Hepatocyte (in vitro differentiated cells): Measurements from ENCODE around the gene POGK.

Experiments
- CTCF ChIP-seq: fragments of 200-600 bp; sonication (generic); IDR thresholded peaks from 2 replicates; pipeline ENCODE4 v1.5.1; 2016; ENCODE audit warnings: antibody characterized with exemption, mild to moderate bottlenecking; ENCODE audit not compliant: poor library complexity
- EZH2 ChIP-seq: fragments of 200-600 bp; sonication (generic); IDR thresholded peaks from 2 replicates; pipeline ENCODE4 v1.6.1; 2016; ENCODE audit warnings: antibody characterized with exemption, mild to moderate bottlenecking, borderline replicate concordance

GRCh38 chr1:166852918-166853317 is 13.6 kb downstream of the POGK start:
- TF ChIP-seq CTCF = no peak
- TF ChIP-seq EZH2 = no peak
